HL-60/S4 (cell line): ENCODE results near the gene LRRC8C.

ENCODE experiments used
- in situ Hi-C: fragments of 300-500 bp; cut with MboI; formaldehyde crosslinking; loops from 2 replicates; pipeline ENCODE4 v1.14.3; 2022; ENCODE audit warnings: low sequenced_read_pairs

The LRRC8C gene

DNA sequence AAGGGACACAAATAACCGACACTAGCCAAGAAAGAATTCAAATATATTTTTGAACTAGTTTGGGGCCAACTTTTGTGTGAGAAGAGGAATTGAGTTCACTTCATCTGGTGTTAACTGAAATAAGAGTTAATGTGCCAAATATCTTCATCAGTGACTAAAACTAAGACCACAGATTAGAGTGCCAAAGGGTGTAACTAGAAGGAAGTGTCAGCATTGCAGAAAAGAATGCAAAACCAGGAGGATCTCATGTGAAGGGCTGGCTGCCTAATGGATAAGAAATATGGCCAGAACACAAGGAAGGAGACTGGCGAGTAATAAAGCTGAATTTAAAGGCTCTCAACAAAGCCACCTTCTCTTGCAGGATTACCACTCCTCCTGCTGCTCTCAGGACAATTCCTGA is 126.1 kb downstream of the LRRC8C start:
- in situ Hi-C loops, result loop anchor here (5.0 to 25.0 kb wide), 2 partner anchors 127 to 272 kb away; partner anchors contain the start of gene LRRC8C

DNA sequence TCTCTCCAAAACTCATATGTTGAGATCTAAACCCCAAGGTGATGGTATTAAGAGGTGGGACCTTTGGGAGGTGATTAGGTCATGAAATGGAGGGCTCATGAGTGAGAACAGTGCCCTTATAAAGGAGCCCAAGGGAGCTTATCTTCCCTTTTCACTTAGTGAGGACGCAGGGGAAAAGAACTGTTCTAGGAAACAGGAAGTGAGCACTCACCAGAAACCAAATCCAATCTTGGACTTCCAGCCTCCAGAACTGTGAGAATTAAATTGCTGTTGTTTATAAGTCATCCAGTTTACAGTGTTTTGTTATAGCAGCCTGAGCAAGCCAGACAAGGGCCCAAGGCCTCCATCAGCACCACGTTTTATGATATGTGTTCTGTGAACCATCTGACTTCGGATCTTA is 127.6 kb downstream of the LRRC8C start:
- in situ Hi-C loops, result loop anchor here (25.0 kb wide), 1 partner anchor 273 kb away; no protein-coding TSS in a partner anchor

DNA sequence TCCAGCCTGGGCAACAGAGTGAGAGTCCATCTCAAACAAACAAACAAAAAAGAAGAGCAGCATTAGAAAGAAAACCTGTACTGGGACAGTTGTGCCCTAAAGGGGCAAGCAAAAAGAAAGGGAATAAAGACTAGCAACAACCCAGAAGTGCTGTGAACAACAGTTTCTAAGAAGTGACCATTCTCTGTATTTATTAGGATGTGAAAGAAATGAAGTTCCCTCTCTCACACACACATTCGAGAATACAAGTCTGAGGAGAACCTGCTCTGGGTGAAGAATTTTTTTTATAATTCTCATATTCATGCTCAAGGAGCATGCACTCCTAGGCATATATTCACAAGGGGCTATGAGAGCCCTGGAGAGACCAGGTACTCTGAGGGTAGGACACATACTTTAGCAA is 128.4 kb downstream of the LRRC8C start:
- in situ Hi-C loops, result loop anchor here (25.0 kb wide), 1 partner anchor 274 kb away; no protein-coding TSS in a partner anchor

DNA sequence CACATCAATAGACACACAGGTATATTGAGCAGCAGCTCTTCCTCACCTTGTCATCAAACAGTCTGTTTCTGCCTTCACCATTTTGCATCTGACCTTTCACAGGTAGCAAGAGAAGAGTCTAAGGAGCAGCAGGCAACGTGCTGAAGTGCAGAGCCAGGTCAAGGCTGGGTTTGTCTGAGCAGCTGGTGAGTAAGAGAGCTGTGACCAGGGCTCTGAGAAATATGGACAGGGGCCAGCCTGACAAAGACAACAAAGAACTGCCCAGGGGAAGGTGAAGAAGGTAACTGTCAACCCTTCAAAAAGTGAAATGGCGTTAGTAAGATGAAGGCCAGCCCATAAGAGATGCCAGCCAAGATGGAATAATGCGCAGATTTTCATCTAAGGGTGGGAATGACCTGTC is 129.0 kb downstream of the LRRC8C start:
- in situ Hi-C loops, result loop anchor here (25.0 kb wide), 1 partner anchor 275 kb away; no protein-coding TSS in a partner anchor

DNA sequence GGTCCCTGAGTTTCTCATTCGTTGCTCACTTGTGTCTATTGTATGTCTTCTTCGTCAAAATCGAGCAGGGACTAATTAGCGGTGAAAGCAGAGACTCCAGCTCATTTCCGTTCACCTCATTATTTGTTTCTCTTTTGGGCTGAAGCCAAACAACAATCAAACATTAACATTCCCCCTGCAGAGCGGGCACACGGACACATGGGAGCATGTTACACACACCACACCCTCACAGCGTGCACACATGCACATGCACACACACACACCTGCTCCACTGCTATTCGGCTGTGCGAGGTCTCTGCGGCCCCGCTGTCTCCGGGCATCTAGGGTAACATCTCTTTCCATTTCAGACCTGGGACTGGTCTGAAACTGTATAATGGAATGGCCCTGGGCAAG is 129.5 kb downstream of the LRRC8C start:
- in situ Hi-C loops, result loop anchor here (25.0 kb wide), 1 partner anchor 275 kb away; no protein-coding TSS in a partner anchor

DNA sequence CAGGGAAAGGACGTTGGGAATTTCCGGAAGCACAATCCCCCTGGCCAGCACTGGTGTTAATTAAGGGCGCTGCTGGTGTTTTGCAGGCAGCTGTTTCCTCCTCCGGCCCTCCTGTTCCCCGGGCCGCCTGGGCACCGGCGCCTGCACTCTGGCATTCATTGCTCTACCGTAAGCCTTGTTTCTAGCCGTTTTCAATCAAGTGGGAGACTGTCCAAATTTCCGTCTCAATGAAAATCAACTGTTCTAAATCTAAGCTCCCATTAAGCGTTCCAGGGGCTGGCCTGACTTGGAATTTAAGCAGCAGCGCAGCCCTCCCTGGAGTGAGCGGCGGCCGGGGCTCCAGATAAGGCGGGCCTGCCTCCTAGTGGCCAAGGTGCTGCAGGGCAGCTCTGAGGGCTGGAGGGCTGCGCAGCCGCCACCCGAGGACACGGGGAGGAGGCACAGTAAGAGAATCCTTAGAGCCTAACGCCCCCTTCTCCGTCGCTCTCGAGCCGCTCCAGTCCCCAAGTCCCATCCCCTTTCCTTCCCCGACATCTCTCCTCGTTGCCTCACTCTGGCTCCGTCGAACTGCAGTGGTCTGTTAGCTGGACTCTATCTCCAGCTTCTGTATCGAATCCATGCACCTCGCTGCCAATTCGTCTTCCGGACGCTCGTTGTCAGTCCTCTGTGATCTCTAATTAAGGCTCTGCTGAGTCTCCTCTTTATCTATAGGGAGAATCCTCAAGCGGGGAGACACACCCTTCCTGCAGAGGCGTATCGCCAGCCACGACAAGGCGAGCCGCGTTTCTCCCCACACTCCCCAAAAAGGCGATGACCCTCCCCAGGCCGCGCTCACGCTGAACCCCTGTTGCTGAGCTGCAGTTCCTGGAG is 130.1 kb downstream of the LRRC8C start:
- in situ Hi-C loops, result loop anchor here (25.0 kb wide), 1 partner anchor 276 kb away; no protein-coding TSS in a partner anchor

DNA sequence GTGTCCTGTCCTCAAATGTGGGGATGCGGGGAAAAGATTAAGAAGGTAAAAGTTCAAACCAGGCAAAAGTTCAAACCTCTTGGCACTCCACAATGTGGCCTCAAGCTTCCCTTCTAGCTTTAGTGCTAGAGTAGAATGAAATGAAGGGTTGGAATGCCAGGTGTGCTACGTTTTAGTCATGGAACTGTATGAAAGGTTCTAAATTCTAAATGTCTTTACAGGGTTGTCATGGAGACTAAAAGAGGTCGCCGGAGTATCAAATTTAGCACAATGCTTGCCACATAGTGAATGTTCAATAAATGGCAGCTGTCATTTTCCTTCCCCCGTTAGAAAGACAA is 130.7 kb downstream of the LRRC8C start:
- in situ Hi-C loops, result loop anchor here (25.0 kb wide), 1 partner anchor 276 kb away; no protein-coding TSS in a partner anchor

DNA sequence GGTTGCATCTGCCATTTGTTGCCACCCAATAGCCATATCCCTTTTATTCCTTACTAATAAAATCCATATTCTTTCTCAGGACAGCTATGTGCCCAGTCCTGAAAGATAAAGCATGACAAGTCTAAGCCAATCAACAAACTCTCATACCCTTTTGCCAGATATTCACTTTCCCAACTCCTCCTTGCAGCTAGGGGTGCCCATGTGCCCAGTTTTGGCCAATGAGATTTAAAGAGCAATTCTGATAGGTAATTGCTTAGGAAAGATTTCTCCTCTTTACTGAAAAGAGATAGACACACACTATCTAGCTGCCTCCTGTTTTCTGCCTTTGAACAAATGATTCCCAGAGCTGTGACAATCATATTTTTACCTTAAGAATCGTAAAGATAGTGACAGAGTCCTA is 132.9 kb downstream of the LRRC8C start:
- in situ Hi-C loops, result loop anchor here (25.0 kb wide), 1 partner anchor 278 kb away; no protein-coding TSS in a partner anchor

DNA sequence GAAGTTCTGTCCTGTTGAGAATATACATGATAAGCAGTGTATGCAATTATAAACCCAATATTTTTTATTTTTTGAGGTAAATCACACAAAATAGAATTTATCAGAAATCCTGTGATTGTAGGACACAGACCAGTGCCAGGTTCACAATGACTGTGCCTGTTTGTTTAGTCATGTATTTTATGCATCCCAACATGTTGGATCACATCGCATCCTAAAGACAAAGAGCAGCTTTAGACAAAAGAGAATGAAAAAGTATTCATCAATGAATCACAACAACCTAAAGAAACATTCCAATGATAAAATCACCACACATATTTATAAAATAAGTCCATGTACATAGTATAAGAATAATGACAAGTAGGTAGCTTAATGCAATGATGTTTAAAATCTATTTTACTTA is 134.7 kb downstream of the LRRC8C start:
- in situ Hi-C loops, result loop anchor here (25.0 kb wide), 1 partner anchor 280 kb away; no protein-coding TSS in a partner anchor
